ENCODE results near the gene NR2F6. TPM values are rescaled to one million over a fixed set of nuclear protein-coding genes. Genes with fewer than 3 reads are reported as not detected.
A peak's percentile ranks its signal among the peaks of the same experiment; 100 is the strongest.

Gene NR2F6
- total RNA-seq, 1 donor from 2014 or later: 41.3 TPM

GRCh38 chr19:17215127-17215971, 30.4 kb downstream of the NR2F6 start, which contains the start of gene USE1:
USE1 (plus strand) TSS chr19:17215357; CDS start chr19:17215406, 49 bp downstream.
- Histone ChIP-seq H3K9me3 (no peaks in the 10 kb centered on the region), H3K27me3 (no peaks in the 10 kb centered on the region), H3K27ac (peak within 1 kb of the TSS; percentile 92), H3K36me3 (peaks cover 0 to 26% of the 10 kb centered on the region in 2 donors), H3K4me3 (peak within 1 kb of the TSS; percentile 74 to 82), H3K4me1 (peaks cover 22% of the 10 kb centered on the region)
- peak; percentile 89 to 96 for TF ChIP-seq POLR2AphosphoS5 (IDR thresholded peaks at IDR 0.05; ENCODE audit: insufficient read depth in 1 of 2, low read depth in 1 of 2)
- no peak for TF ChIP-seq CTCF (IDR thresholded peaks at IDR 0.05)
- TF ChIP-seq POLR2A (IDR thresholded peaks at IDR 0.05): no peak
- intact Hi-C loops (cut with DNase I): no loop called here
- DNase-seq (ENCODE audit: extremely low spot score in 2 of 2): peak in 1 of 2 donors; percentile 93

GRCh38 chr19:17214508-17215126, 31.1 kb downstream of the NR2F6 start:
- intact Hi-C loops (cut with DNase I): no loop called here
- Histone ChIP-seq H3K4me3 (peak overlapping the region; percentile 74 to 82), H3K4me1 (peaks cover 15% of the 10 kb centered on the region), H3K9me3 (no peaks in the 10 kb centered on the region), H3K27me3 (no peaks in the 10 kb centered on the region), H3K27ac (peak overlapping the region; percentile 92), H3K36me3 (peaks cover 0 to 28% of the 10 kb centered on the region in 2 donors)
- TF ChIP-seq POLR2AphosphoS5 (IDR thresholded peaks at IDR 0.05; ENCODE audit: insufficient read depth in 1 of 2, low read depth in 1 of 2) (no peak), POLR2A (IDR thresholded peaks at IDR 0.05) (no peak), CTCF (IDR thresholded peaks at IDR 0.05) (no peak)
- DNase-seq (ENCODE audit: extremely low spot score in 2 of 2): no peak

- peaks cover 15% of the 10 kb centered on the region for H3K4me1 ChIP-seq
- H3K36me3 ChIP-seq: peaks cover 0 to 40% of the 10 kb centered on the region in 2 donors
- H3K4me3 ChIP-seq: no peak overlapping the region
- H3K9me3 ChIP-seq: no peaks in the 10 kb centered on the region
- DNase-seq (ENCODE audit: extremely low spot score in 2 of 2): no peak
- H3K27ac ChIP-seq: no peak overlapping the region
- intact Hi-C loops (cut with DNase I): no loop called here
- no peak for TF ChIP-seq CTCF (IDR thresholded peaks at IDR 0.05)
- no peaks in the 10 kb centered on the region for H3K27me3 ChIP-seq
Observed at GRCh38 chr19:17213334-17213733, 32.4 kb downstream of the NR2F6 start.

GRCh38 chr19:17211547-17212446, 33.9 kb downstream of the NR2F6 start:
- intact Hi-C loops (cut with DNase I): no loop called here
- Histone ChIP-seq H3K4me1 (peaks cover 15% of the 10 kb centered on the region), H3K27me3 (no peaks in the 10 kb centered on the region), H3K36me3 (peaks cover 0 to 29% of the 10 kb centered on the region in 2 donors), H3K4me3 (no peak overlapping the region), H3K9me3 (no peaks in the 10 kb centered on the region), H3K27ac (no peak overlapping the region)
- no peak for DNase-seq (ENCODE audit: extremely low spot score in 2 of 2)
- TF ChIP-seq POLR2AphosphoS5 (IDR thresholded peaks at IDR 0.05; ENCODE audit: insufficient read depth in 1 of 2, low read depth in 1 of 2) (no peak), POLR2A (IDR thresholded peaks at IDR 0.05) (no peak)

- H3K27me3 ChIP-seq: no peaks in the 10 kb centered on the region
- peaks cover 7% of the 10 kb centered on the region for H3K4me1 ChIP-seq
- no peak overlapping the region for H3K4me3 ChIP-seq
- TF ChIP-seq CTCF (IDR thresholded peaks at IDR 0.05) (no peak), POLR2AphosphoS5 (IDR thresholded peaks at IDR 0.05; ENCODE audit: insufficient read depth in 1 of 2, low read depth in 1 of 2) (no peak), POLR2A (IDR thresholded peaks at IDR 0.05) (no peak)
- DNase-seq (ENCODE audit: extremely low spot score in 2 of 2): no peak
- intact Hi-C loops (cut with DNase I): no loop called here
- peaks cover 0 to 37% of the 10 kb centered on the region in 2 donors for H3K36me3 ChIP-seq
- no peaks in the 10 kb centered on the region for H3K9me3 ChIP-seq
- no peak overlapping the region for H3K27ac ChIP-seq
Observed at GRCh38 chr19:17210296-17210695, 35.4 kb downstream of the NR2F6 start.
